HEK293 (cell line): Measurements from ENCODE around the gene MGAT4B.

Source experiments
- GLI4 ChIP-seq: fragments of 450-650 bp; formaldehyde crosslinking; IDR thresholded peaks from 2 replicates; pipeline ENCODE4 v1.5.1; 2016; ENCODE audit warnings: missing biosample characterization, missing genetic modification characterization
- HOXA7 ChIP-seq: sonication (generic); formaldehyde crosslinking; IDR thresholded peaks from 2 replicates; pipeline ENCODE4 v1.8.1; 2022; ENCODE audit warnings: missing genetic modification reagents, borderline replicate concordance
- KLF10 ChIP-seq: fragments of 450-650 bp; IDR thresholded peaks from 2 replicates; pipeline ENCODE4 v1.5.1; 2018; ENCODE audit warnings: missing biosample characterization, mild to moderate bottlenecking, missing genetic modification characterization
- OVOL3 ChIP-seq: fragments of 450-650 bp; formaldehyde crosslinking; IDR thresholded peaks from 2 replicates; pipeline ENCODE4 v1.5.1; 2016; ENCODE audit warnings: missing biosample characterization, missing genetic modification characterization
- SETDB1 ChIP-seq: IDR thresholded peaks from one replicate; pipeline ENCODE4 v1.6.1; 2017; ENCODE audit warnings: mild to moderate bottlenecking, low read length, moderate library complexity, mixed read lengths; ENCODE audit not compliant: insufficient read length
- SP7 ChIP-seq: fragments of 450-650 bp; formaldehyde crosslinking; IDR thresholded peaks from 2 replicates; pipeline ENCODE4 v1.5.1; 2016; ENCODE audit warnings: missing biosample characterization, missing genetic modification characterization
- WT1 ChIP-seq: fragments of 450-650 bp; formaldehyde crosslinking; IDR thresholded peaks from 2 replicates; pipeline ENCODE4 v1.5.1; 2016; ENCODE audit warnings: missing biosample characterization, missing genetic modification characterization
- ZFP37 ChIP-seq: fragments of 450-650 bp; formaldehyde crosslinking; IDR thresholded peaks from 2 replicates; pipeline ENCODE4 v1.5.1; 2016; ENCODE audit warnings: missing biosample characterization, missing genetic modification characterization
- ZIC2 ChIP-seq: fragments of 450-650 bp; formaldehyde crosslinking; IDR thresholded peaks from 2 replicates; pipeline ENCODE4 v1.5.1; 2016; ENCODE audit warnings: missing biosample characterization, missing genetic modification characterization
- ZNF114 ChIP-seq: fragments of 450-650 bp; formaldehyde crosslinking; IDR thresholded peaks from 2 replicates; pipeline ENCODE4 v1.5.0; 2017; ENCODE audit warnings: missing biosample characterization, missing genetic modification characterization
- ZNF140 ChIP-seq: fragments of 450-650 bp; formaldehyde crosslinking; IDR thresholded peaks from 2 replicates; pipeline ENCODE4 v1.5.1; 2016; ENCODE audit warnings: missing biosample characterization, missing genetic modification characterization
- ZNF169 ChIP-seq: fragments of 450-650 bp; formaldehyde crosslinking; IDR thresholded peaks from 2 replicates; pipeline ENCODE4 v1.5.1; 2016; ENCODE audit warnings: missing biosample characterization, missing genetic modification characterization
- ZNF221 ChIP-seq: fragments of 450-650 bp; formaldehyde crosslinking; IDR thresholded peaks from 2 replicates; pipeline ENCODE4 v1.5.1; 2017; ENCODE audit warnings: missing biosample characterization, missing genetic modification characterization, borderline replicate concordance
- ZNF366 ChIP-seq: fragments of 450-650 bp; formaldehyde crosslinking; conservative IDR thresholded peaks from 2 replicates; pipeline ENCODE4 v1.5.1; 2016; ENCODE audit warnings: missing biosample characterization, missing genetic modification characterization
- ZNF404 ChIP-seq: fragments of 450-650 bp; formaldehyde crosslinking; IDR thresholded peaks from 2 replicates; pipeline ENCODE4 v1.5.1; 2017; ENCODE audit warnings: missing biosample characterization, missing genetic modification characterization
- ZNF473 ChIP-seq: fragments of 450-650 bp; formaldehyde crosslinking; IDR thresholded peaks from 2 replicates; pipeline ENCODE4 v1.5.1; 2017; ENCODE audit warnings: missing biosample characterization, missing genetic modification characterization
- ZNF48 ChIP-seq: fragments of 450-650 bp; formaldehyde crosslinking; IDR thresholded peaks from 2 replicates; pipeline ENCODE4 v1.5.1; 2016; ENCODE audit warnings: missing biosample characterization, missing genetic modification characterization
- ZNF544 ChIP-seq: fragments of 450-650 bp; formaldehyde crosslinking; IDR thresholded peaks from 2 replicates; pipeline ENCODE4 v1.5.0; 2017; ENCODE audit warnings: missing biosample characterization, missing genetic modification characterization
- ZNF558 ChIP-seq: fragments of 450-650 bp; formaldehyde crosslinking; IDR thresholded peaks from 2 replicates; pipeline ENCODE4 v1.5.1; 2016; ENCODE audit warnings: missing biosample characterization, missing genetic modification characterization
- ZNF561 ChIP-seq: fragments of 450-650 bp; IDR thresholded peaks from 2 replicates; pipeline ENCODE4 v1.5.1; 2018; ENCODE audit warnings: missing biosample characterization, missing genetic modification characterization, borderline replicate concordance
- ZNF571 ChIP-seq: fragments of 450-650 bp; formaldehyde crosslinking; IDR thresholded peaks from 2 replicates; pipeline ENCODE4 v1.5.0; 2017; ENCODE audit warnings: missing biosample characterization, missing genetic modification characterization
- ZNF624 ChIP-seq: fragments of 450-650 bp; formaldehyde crosslinking; IDR thresholded peaks from 2 replicates; pipeline ENCODE4 v1.5.1; 2017; ENCODE audit warnings: missing biosample characterization, missing genetic modification characterization
- ZNF664 ChIP-seq: fragments of 450-650 bp; formaldehyde crosslinking; IDR thresholded peaks from 2 replicates; pipeline ENCODE4 v1.5.1; 2016; ENCODE audit warnings: missing biosample characterization, missing genetic modification characterization
- ZNF747 ChIP-seq: fragments of 450-650 bp; formaldehyde crosslinking; IDR thresholded peaks from 2 replicates; pipeline ENCODE4 v1.5.1; 2016; ENCODE audit warnings: missing biosample characterization, missing genetic modification characterization
- ZNF777 ChIP-seq: fragments of 450-650 bp; formaldehyde crosslinking; IDR thresholded peaks from 2 replicates; pipeline ENCODE4 v1.5.1; 2017; ENCODE audit warnings: missing biosample characterization, missing genetic modification characterization, borderline replicate concordance
- ZNF843 ChIP-seq: fragments of 450-650 bp; formaldehyde crosslinking; IDR thresholded peaks from 2 replicates; pipeline ENCODE4 v1.5.1; 2016; ENCODE audit warnings: missing biosample characterization, missing genetic modification characterization
- TF ChIP-seq, protein P1 (sequence below): fragments of 450-650 bp; formaldehyde crosslinking; IDR thresholded peaks from 2 replicates; pipeline ENCODE4 v1.5.1; 2016; ENCODE audit warnings: missing biosample characterization, missing genetic modification characterization
- TF ChIP-seq, protein P2 (sequence below): fragments of 450-650 bp; formaldehyde crosslinking; IDR thresholded peaks from 2 replicates; pipeline ENCODE4 v1.5.1; 2017; ENCODE audit warnings: missing biosample characterization, mild to moderate bottlenecking, missing genetic modification characterization, moderate library complexity
- TF ChIP-seq, protein P3 (sequence below): fragments of 450-650 bp; formaldehyde crosslinking; IDR thresholded peaks from 2 replicates; pipeline ENCODE4 v1.5.1; 2016; ENCODE audit warnings: missing biosample characterization, missing genetic modification characterization
- TF ChIP-seq, protein P4 (sequence below): fragments of 450-650 bp; formaldehyde crosslinking; IDR thresholded peaks from 2 replicates; pipeline ENCODE4 v1.5.1; 2016; ENCODE audit warnings: missing biosample characterization, missing genetic modification characterization
- TF ChIP-seq, protein P5 (sequence below): fragments of 450-650 bp; formaldehyde crosslinking; IDR thresholded peaks from 2 replicates; pipeline ENCODE4 v1.5.1; 2017; ENCODE audit warnings: missing biosample characterization, missing genetic modification characterization

MGAT4B gene

DNA sequence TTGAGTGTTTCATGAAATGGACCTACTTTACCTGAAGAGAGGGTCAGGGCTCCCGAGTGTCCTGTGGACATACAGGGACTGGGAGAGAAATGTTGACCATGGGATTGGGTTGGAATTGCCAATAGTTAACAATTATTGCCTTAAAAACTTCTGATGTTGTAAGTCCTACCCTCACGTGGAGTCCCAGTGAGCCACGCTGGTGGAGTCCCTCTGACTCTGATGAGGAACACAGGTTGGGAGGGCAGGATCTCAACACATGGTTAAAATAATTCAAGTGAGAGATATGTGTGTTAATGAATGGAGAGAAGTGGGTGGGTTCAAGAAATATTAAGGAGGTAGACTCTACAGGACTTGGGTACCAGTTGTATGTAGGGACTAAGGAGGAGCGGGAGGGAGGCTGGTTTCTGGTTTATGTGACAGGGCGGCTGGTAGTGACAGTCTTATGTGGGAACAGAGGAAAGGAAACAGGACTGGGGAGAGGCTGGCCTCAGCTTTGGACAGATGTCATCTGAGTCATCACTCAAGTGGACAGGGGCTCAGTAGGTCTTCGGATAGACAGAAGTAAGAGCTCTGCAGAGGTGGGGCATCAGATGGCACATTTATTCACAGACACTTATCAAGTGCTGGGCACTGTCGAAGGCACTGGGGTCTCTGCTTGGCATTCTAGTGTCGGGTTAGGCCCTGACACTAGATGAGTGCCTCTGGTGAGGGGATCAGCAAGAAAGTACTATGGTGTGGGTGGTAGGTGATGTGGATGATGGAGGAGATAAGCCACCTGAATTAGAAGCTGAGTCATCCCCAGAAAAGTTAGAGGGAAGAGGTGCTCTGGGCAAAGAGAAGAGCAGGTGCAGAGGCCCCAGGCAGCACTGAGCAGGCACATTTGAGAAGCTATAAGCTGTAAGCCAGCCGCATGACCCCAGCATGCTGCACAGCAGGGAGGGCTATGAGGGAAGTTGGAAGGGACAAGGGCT is 46.8 kb downstream of the MGAT4B start (continued):
- TF ChIP-seq ZNF366 (peak; percentile 65), ZNF544 (tag by site-specific recombination) (no peak), SETDB1 (no peak), OVOL3 (tag by site-specific recombination) (no peak), SP7 (tag by site-specific recombination) (peak; percentile 75; the same call in 1 of the 2 replicates), ZNF777 (no peak), ZNF664 (no peak), ZFP37 (peak; percentile 64), ZNF843 (tag by site-specific recombination) (no peak), ZNF140 (no peak), KLF10 (tag by site-specific recombination) (no peak), ZNF571 (no peak), GLI4 (tag by site-specific recombination) (no peak), ZNF221 (tag by site-specific recombination) (no peak), ZNF558 (no peak), ZNF561 (no peak), ZNF747 (tag by site-specific recombination) (no peak), WT1 (no peak), ZNF48 (tag by site-specific recombination) (no peak), ZIC2 (tag by site-specific recombination) (peak; percentile 94), ZNF473 (tag by site-specific recombination) (no peak), ZNF114 (no peak), ZNF169 (tag by site-specific recombination) (no peak), ZNF624 (tag by site-specific recombination) (no peak), HOXA7 (no peak), ZNF404 (no peak)
- TF ChIP-seq, protein P1, sequence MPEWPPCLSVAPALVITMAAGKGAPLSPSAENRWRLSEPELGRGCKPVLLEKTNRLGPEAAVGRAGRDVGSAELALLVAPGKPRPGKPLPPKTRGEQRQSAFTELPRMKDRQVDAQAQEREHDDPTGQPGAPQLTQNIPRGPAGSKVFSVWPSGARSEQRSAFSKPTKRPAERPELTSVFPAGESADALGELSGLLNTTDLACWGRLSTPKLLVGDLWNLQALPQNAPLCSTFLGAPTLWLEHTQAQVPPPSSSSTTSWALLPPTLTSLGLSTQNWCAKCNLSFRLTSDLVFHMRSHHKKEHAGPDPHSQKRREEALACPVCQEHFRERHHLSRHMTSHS (tag by site-specific recombination) = no peak
- TF ChIP-seq, protein P2, sequence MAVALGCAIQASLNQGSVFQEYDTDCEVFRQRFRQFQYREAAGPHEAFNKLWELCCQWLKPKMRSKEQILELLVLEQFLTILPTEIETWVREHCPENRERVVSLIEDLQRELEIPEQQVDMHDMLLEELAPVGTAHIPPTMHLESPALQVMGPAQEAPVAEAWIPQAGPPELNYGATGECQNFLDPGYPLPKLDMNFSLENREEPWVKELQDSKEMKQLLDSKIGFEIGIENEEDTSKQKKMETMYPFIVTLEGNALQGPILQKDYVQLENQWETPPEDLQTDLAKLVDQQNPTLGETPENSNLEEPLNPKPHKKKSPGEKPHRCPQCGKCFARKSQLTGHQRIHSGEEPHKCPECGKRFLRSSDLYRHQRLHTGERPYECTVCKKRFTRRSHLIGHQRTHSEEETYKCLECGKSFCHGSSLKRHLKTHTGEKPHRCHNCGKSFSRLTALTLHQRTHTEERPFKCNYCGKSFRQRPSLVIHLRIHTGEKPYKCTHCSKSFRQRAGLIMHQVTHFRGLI (tag by site-specific recombination) = no peak
- TF ChIP-seq, protein P3, sequence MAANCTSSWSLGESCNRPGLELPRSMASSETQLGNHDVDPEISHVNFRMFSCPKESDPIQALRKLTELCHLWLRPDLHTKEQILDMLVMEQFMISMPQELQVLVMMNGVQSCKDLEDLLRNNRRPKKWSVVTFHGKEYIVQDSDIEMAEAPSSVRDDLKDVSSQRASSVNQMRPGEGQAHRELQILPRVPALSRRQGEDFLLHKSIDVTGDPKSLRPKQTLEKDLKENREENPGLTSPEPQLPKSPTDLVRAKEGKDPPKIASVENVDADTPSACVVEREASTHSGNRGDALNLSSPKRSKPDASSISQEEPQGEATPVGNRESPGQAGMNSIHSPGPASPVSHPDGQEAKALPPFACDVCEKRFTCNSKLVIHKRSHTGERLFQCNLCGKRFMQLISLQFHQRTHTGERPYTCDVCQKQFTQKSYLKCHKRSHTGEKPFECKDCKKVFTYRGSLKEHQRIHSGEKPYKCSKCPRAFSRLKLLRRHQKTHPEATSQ (tag by site-specific recombination) = no peak
- TF ChIP-seq, protein P4, sequence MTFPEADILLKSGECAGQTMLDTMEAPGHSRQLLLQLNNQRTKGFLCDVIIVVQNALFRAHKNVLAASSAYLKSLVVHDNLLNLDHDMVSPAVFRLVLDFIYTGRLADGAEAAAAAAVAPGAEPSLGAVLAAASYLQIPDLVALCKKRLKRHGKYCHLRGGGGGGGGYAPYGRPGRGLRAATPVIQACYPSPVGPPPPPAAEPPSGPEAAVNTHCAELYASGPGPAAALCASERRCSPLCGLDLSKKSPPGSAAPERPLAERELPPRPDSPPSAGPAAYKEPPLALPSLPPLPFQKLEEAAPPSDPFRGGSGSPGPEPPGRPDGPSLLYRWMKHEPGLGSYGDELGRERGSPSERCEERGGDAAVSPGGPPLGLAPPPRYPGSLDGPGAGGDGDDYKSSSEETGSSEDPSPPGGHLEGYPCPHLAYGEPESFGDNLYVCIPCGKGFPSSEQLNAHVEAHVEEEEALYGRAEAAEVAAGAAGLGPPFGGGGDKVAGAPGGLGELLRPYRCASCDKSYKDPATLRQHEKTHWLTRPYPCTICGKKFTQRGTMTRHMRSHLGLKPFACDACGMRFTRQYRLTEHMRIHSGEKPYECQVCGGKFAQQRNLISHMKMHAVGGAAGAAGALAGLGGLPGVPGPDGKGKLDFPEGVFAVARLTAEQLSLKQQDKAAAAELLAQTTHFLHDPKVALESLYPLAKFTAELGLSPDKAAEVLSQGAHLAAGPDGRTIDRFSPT (tag by site-specific recombination) = peak; percentile 66; the same call in 1 of the 2 replicates
- TF ChIP-seq, protein P5, sequence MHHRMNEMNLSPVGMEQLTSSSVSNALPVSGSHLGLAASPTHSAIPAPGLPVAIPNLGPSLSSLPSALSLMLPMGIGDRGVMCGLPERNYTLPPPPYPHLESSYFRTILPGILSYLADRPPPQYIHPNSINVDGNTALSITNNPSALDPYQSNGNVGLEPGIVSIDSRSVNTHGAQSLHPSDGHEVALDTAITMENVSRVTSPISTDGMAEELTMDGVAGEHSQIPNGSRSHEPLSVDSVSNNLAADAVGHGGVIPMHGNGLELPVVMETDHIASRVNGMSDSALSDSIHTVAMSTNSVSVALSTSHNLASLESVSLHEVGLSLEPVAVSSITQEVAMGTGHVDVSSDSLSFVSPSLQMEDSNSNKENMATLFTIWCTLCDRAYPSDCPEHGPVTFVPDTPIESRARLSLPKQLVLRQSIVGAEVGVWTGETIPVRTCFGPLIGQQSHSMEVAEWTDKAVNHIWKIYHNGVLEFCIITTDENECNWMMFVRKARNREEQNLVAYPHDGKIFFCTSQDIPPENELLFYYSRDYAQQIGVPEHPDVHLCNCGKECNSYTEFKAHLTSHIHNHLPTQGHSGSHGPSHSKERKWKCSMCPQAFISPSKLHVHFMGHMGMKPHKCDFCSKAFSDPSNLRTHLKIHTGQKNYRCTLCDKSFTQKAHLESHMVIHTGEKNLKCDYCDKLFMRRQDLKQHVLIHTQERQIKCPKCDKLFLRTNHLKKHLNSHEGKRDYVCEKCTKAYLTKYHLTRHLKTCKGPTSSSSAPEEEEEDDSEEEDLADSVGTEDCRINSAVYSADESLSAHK (tag by site-specific recombination) = no peak
